ENCODE results near the gene LMNTD1.

DNA sequence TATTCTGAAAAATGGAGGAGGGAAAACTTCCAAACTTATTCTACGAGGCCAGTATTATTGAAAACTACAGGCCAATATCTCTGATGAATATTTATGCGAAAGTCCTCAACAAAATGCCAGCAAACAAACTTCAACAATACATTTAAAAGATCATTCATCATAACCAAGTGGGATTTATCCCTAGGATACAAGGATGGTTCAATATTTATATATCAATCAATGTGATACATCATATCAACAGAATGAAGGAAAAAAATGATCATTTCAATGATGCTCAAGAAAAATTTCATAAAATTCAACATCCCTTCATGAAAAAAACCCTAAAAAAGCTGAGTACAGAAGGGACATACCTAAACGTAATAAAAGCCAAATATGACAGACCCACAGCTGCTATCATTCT is 45.9 kb upstream of the LMNTD1 start:
- TF ChIP-seq, protein P1, sequence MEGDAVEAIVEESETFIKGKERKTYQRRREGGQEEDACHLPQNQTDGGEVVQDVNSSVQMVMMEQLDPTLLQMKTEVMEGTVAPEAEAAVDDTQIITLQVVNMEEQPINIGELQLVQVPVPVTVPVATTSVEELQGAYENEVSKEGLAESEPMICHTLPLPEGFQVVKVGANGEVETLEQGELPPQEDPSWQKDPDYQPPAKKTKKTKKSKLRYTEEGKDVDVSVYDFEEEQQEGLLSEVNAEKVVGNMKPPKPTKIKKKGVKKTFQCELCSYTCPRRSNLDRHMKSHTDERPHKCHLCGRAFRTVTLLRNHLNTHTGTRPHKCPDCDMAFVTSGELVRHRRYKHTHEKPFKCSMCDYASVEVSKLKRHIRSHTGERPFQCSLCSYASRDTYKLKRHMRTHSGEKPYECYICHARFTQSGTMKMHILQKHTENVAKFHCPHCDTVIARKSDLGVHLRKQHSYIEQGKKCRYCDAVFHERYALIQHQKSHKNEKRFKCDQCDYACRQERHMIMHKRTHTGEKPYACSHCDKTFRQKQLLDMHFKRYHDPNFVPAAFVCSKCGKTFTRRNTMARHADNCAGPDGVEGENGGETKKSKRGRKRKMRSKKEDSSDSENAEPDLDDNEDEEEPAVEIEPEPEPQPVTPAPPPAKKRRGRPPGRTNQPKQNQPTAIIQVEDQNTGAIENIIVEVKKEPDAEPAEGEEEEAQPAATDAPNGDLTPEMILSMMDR (IDR thresholded peaks at IDR 0.05; ENCODE audit: poor library complexity), result no peak
- no peak for TF ChIP-seq EZH2 (IDR thresholded peaks at IDR 0.05; ENCODE audit: borderline replicate concordance)
- no peak for TF ChIP-seq EZH2phosphoT487 (IDR thresholded peaks at IDR 0.05; ENCODE audit: low read depth, severe bottlenecking, unreplicated experiment)

Measured in hepatocyte (in vitro differentiated cells).